Common myeloid progenitor, CD34-positive (primary cell): ENCODE results near the gene KLK11.
A peak's percentile ranks its signal among the peaks of the same experiment; 100 is the strongest.
"Not testable (repeated sequence)": the region's sequence is repeated elsewhere in the genome, so short reads cannot be mapped to it uniquely, and the experiment has no call there.

Source experiments
- CTCF ChIA-PET: fragments of 350-600 bp; sonication (Branson Sonifier 250); formaldehyde crosslinking; loops from one replicate; lab custom pipeline; 2021; ENCODE audit warnings: antibody characterized with exemption; lab: Charles Lee
- POLR2A ChIA-PET: fragments of 350-600 bp; sonication (Branson Sonifier 250); formaldehyde crosslinking; loops from one replicate; lab custom pipeline; 2021; ENCODE audit warnings: antibody characterized with exemption; lab: Charles Lee
- DNase-seq, 3 donors: peaks; one replicate each; pipeline versions ENCODE4 v3.0.0 to v3.0.0-alpha.2; 2013
- H3K27ac ChIP-seq, 2 experiments: 1 replicate in 1 of 2; 2 replicates in 1 of 2; pipeline ENCODE4 v1.7.0; 2013; ENCODE audit warnings: inconsistent platforms in 2 of 2, low read length in 2 of 2, mild to moderate bottlenecking in 2 of 2, low read depth in 1 of 2, moderate library complexity in 1 of 2; ENCODE audit not compliant: severe bottlenecking in 2 of 2, insufficient read depth in 1 of 2, poor library complexity in 1 of 2
- H3K27me3 ChIP-seq, 5 experiments: replicated peaks in 2 of 5; 1 replicate in 3 of 5; 2 replicates in 2 of 5; pipeline versions ENCODE4 v1.6.1 to v1.7.0; 2013; ENCODE audit warnings: low read length in 4 of 5, mild to moderate bottlenecking in 2 of 5, moderate library complexity in 2 of 5, inconsistent platforms in 1 of 5; ENCODE audit not compliant: insufficient read depth in 5 of 5, control insufficient read depth in 4 of 5
- H3K36me3 ChIP-seq, 4 experiments: 1 replicate in 2 of 4; 2 replicates in 2 of 4; pipeline versions ENCODE4 v1.6.1 to v1.7.0; 2013; ENCODE audit warnings: low read length in 3 of 4, control low read depth in 1 of 4, mild to moderate bottlenecking in 1 of 4; ENCODE audit not compliant: control insufficient read depth in 4 of 4, insufficient read depth in 4 of 4
- H3K4me1 ChIP-seq, 4 experiments: 1 replicate in 3 of 4; 2 replicates in 1 of 4; pipeline versions ENCODE4 v1.6.1 to v1.7.1; 2013; ENCODE audit warnings: low read length in 3 of 4, mild to moderate bottlenecking in 3 of 4, control low read depth in 1 of 4, inconsistent platforms in 1 of 4, moderate library complexity in 1 of 4; ENCODE audit not compliant: control insufficient read depth in 4 of 4, insufficient read depth in 4 of 4; ENCODE audit errors: control extremely low read depth in 1 of 4
- H3K4me3 ChIP-seq, 7 experiments: 1 replicate in 4 of 7; 2 replicates in 3 of 7; pipeline versions ENCODE4 v1.5.1 to v1.7.0; 2013; ENCODE audit warnings: mild to moderate bottlenecking in 7 of 7, low read length in 6 of 7, moderate library complexity in 6 of 7, inconsistent platforms in 2 of 7, low read depth in 2 of 7, control low read depth in 1 of 7; ENCODE audit not compliant: insufficient read depth in 4 of 7, control insufficient read depth in 1 of 7; ENCODE audit errors: extremely low read depth in 1 of 7
- H3K9me3 ChIP-seq, 5 experiments: 1 replicate in 4 of 5; 2 replicates in 1 of 5; pipeline versions ENCODE4 v1.6.1 to v1.7.1; 2013; ENCODE audit warnings: low read length in 4 of 5, mild to moderate bottlenecking in 2 of 5, inconsistent platforms in 1 of 5, low read depth in 1 of 5, moderate library complexity in 1 of 5; ENCODE audit not compliant: control insufficient read depth in 4 of 5, insufficient read depth in 2 of 5; ENCODE audit errors: control extremely low read depth in 1 of 5
- WGBS: methylation state at CpG from one replicate; pipeline ENCODE4 v1.1.5; 2013; ENCODE audit not compliant: insufficient coverage; 5-methylcytosine and 5-hydroxymethylcytosine counted together

KLK11 gene

GRCh38 chr19:51000426-51000825 is 26.0 kb downstream of the KLK11 start:
- no peaks in the 10 kb centered on the region for H3K9me3 ChIP-seq
- no peaks in the 10 kb centered on the region for H3K4me1 ChIP-seq
- no peak overlapping the region for H3K4me3 ChIP-seq
- POLR2A ChIA-PET = no interaction called here
- no peak for DNase-seq
- H3K36me3 ChIP-seq = no peaks in the 10 kb centered on the region
- CTCF ChIA-PET = no interaction called here
- H3K27me3 ChIP-seq = peaks cover 2 to 79% (median 16%) of the 10 kb centered on the region in 5 experiments
- H3K27ac ChIP-seq = no peak overlapping the region
- WGBS = 95% methylated on average over 10 of the region's 10 CpGs

- WGBS = 95% methylated on average over 3 of the region's 4 CpGs
- Histone ChIP-seq H3K4me3 (no peak overlapping the region), H3K27me3 (peaks cover 2 to 66% (median 16%) of the 10 kb centered on the region in 5 experiments), H3K4me1 (no peaks in the 10 kb centered on the region), H3K27ac (no peak overlapping the region), H3K9me3 (no peaks in the 10 kb centered on the region), H3K36me3 (no peaks in the 10 kb centered on the region)
- ChIA-PET CTCF (no interaction called here), POLR2A (no interaction called here)
- no peak for DNase-seq
These were observed 27.7 kb downstream of the KLK11 start for GRCh38 chr19:50998686-50999085.

- no peak overlapping the region for H3K4me3 ChIP-seq
- CTCF ChIA-PET = no interaction called here
- H3K36me3 ChIP-seq = no peaks in the 10 kb centered on the region
- DNase-seq = no peak
- no peak overlapping the region for H3K27ac ChIP-seq
- POLR2A ChIA-PET = no interaction called here
- no peaks in the 10 kb centered on the region for H3K4me1 ChIP-seq
- WGBS = 70% methylated on average over 2 of the region's 5 CpGs
- H3K27me3 ChIP-seq = peaks cover under 1 to 60% (median 16%) of the 10 kb centered on the region in 5 experiments
- no peaks in the 10 kb centered on the region for H3K9me3 ChIP-seq
These were observed 28.4 kb downstream of the KLK11 start for GRCh38 chr19:50998061-50998460.

GRCh38 chr19:50994129-50994528 is 32.3 kb downstream of the KLK11 start:
- CTCF ChIA-PET = no interaction called here
- 100% methylated on average over 1 of the region's 2 CpGs for WGBS
- H3K27me3 ChIP-seq = peaks cover 0 to 31% (median 15%) of the 10 kb centered on the region in 5 experiments
- POLR2A ChIA-PET = no interaction called here
- H3K9me3 ChIP-seq = no peaks in the 10 kb centered on the region
- no peaks in the 10 kb centered on the region for H3K4me1 ChIP-seq
- peak in 2 of 3 donors; percentile 7 to 9 for DNase-seq
- H3K4me3 ChIP-seq = no peak overlapping the region
- no peak overlapping the region for H3K27ac ChIP-seq
- H3K36me3 ChIP-seq = no peaks in the 10 kb centered on the region

- H3K27me3 ChIP-seq = peaks cover 0 to 29% (median 7%) of the 10 kb centered on the region in 5 experiments
- ChIA-PET POLR2A (no interaction called here), CTCF (no interaction called here)
- H3K36me3 ChIP-seq = no peaks in the 10 kb centered on the region
- DNase-seq = no peak
- H3K4me3 ChIP-seq = no peak overlapping the region
- no peak overlapping the region for H3K27ac ChIP-seq
- 50% methylated on average over 1 of the region's 2 CpGs for WGBS
- no peaks in the 10 kb centered on the region for H3K9me3 ChIP-seq
- H3K4me1 ChIP-seq = no peaks in the 10 kb centered on the region
These were observed 33.8 kb downstream of the KLK11 start for GRCh38 chr19:50992666-50993035.

GRCh38 chr19:50984416-50984815 is 42.0 kb downstream of the KLK11 start:
- POLR2A ChIA-PET, H3K4me1 ChIP-seq, DNase-seq, H3K4me3 ChIP-seq, H3K9me3 ChIP-seq, CTCF ChIA-PET, H3K36me3 ChIP-seq, H3K27ac ChIP-seq: not testable (repeated sequence)
- 86% methylated on average over 11 of the region's 14 CpGs for WGBS
- peaks cover 5 to 78% (median 9%) of the 10 kb centered on the region in 5 experiments for H3K27me3 ChIP-seq

- H3K27ac ChIP-seq = no peak within 1 kb of the TSS
- whole genome bisulfite sequencing = 24% methylated on average over 28 of the region's 28 CpGs
These were observed 42.7 kb downstream of the KLK11 start, which contains the start of gene KLK7 for GRCh38 chr19:50983625-50984292. TSS of gene KLK7 (minus strand) at chr19:50983917. CDS start at chr19:50982399, 1,518 bp downstream.

More at GRCh38 chr19:50983625-50984292, 42.7 kb downstream of the KLK11 start, which contains the start of gene KLK7:
- peak in 1 of 3 donors; percentile 1 for DNase-seq
- Histone ChIP-seq H3K4me1 (no peaks in the 10 kb centered on the region), H3K27me3 (peaks cover 5 to 81% (median 8%) of the 10 kb centered on the region in 5 experiments), H3K9me3 (no peaks in the 10 kb centered on the region), H3K36me3 (no peaks in the 10 kb centered on the region), H3K4me3 (no peak within 1 kb of the TSS)
- CTCF ChIA-PET = no interaction called here
- POLR2A ChIA-PET = no interaction called here
